ENCODE results near the gene TGFBR2. TPM values are rescaled to one million over a fixed set of nuclear protein-coding genes. Genes with fewer than 3 reads are reported as not detected.

The TGFBR2 gene
- polyA plus RNA-seq, 3 donors = 46.6 to 60.3 (median 57.0) TPM

DNA sequence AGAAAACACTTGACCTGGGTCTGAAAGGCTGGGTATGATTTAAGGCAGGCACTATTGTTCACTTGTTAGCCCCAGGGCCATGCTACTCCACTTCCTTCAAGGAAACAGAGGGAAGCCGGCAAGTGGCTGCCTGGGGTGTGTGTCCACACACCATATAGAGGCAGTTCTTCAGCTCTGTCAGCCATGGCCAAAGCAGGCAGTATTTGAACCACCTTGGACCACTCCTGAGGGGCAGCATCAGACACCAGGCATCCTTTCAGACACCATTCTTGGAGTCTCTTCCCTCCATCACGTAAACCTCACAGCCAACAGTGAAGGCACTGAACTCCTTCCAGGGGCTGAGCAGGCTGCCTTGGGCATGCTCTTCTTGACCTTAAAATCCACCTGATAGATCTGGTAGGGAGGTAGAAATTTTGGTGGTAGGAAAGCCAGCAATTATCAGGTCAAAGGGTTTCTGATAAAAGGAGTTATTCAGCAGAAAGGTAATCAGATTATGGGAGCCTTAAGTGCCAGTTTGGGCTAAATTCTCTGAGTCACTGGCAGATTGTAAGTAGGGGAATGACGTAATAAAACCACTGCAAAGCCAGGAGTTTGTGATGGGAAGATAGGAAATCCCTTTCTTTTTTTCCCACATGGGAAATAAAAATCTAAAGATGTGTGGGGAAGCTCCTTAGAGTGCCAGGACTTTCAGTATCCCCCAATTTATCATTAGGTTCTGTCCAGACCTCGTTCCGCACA lies 20.2 kb downstream of the TGFBR2 start:
- peak overlapping the region; percentile 2 to 62 for H3K27ac ChIP-seq (ENCODE audit: low read depth in 1 of 2, low read length in 2 of 2)
- peaks cover 11 to 38% of the 10 kb centered on the region in 2 donors for H3K36me3 ChIP-seq (replicated peaks in 1 of 2; ENCODE audit: control insufficient read depth in 1 of 2, insufficient read depth in 2 of 2, low read length in 2 of 2)
- H4K20me1 ChIP-seq (ENCODE audit: insufficient read depth, low read length) = peaks cover 79% of the 10 kb centered on the region
- H3K4me1 ChIP-seq (ENCODE audit: control insufficient read depth in 1 of 2, insufficient read depth in 2 of 2, low read length in 2 of 2) = peaks cover 74 to 92% of the 10 kb centered on the region in 2 donors
- H3K27me3 ChIP-seq (ENCODE audit: control insufficient read depth in 2 of 2, insufficient read depth in 2 of 2, low read length in 2 of 2) = no peaks in the 10 kb centered on the region
- no peak overlapping the region for H3K4me2 ChIP-seq (replicated peaks; ENCODE audit: extremely low read depth, low read length, poor library complexity, severe bottlenecking)
- intact Hi-C loops (cut with micrococcal nuclease) = no loop called here
- H3K27me3 Mint-ChIP-seq (ENCODE audit: low read depth in 3 of 3) = peaks cover 0 to 1% (median 0%) of the 10 kb centered on the region in 3 donors
- peak overlapping the region in 1 of 2 donors; percentile 22 for H3K4me3 Mint-ChIP-seq
- H3K79me2 ChIP-seq (ENCODE audit: insufficient read depth, low read length) = peaks cover 96% of the 10 kb centered on the region
- no peak for DNase-seq
- peaks cover 80% of the 10 kb centered on the region for H3K4me1 Mint-ChIP-seq
- TF ChIP-seq, protein P1, sequence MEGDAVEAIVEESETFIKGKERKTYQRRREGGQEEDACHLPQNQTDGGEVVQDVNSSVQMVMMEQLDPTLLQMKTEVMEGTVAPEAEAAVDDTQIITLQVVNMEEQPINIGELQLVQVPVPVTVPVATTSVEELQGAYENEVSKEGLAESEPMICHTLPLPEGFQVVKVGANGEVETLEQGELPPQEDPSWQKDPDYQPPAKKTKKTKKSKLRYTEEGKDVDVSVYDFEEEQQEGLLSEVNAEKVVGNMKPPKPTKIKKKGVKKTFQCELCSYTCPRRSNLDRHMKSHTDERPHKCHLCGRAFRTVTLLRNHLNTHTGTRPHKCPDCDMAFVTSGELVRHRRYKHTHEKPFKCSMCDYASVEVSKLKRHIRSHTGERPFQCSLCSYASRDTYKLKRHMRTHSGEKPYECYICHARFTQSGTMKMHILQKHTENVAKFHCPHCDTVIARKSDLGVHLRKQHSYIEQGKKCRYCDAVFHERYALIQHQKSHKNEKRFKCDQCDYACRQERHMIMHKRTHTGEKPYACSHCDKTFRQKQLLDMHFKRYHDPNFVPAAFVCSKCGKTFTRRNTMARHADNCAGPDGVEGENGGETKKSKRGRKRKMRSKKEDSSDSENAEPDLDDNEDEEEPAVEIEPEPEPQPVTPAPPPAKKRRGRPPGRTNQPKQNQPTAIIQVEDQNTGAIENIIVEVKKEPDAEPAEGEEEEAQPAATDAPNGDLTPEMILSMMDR (IDR thresholded peaks at IDR 0.05) = no peak
- no peak overlapping the region for H3K9ac ChIP-seq (ENCODE audit: insufficient read depth, low read length, poor library complexity, severe bottlenecking)
- peaks cover 45 to 52% of the 10 kb centered on the region in 2 donors for H3K36me3 Mint-ChIP-seq
- no peaks in the 10 kb centered on the region for H3K9me3 ChIP-seq (replicated peaks in 1 of 2; ENCODE audit: control insufficient read depth in 1 of 2, insufficient read depth in 1 of 2, low read length in 2 of 2)
- 50% methylated on average over 1 of the region's 5 CpGs for WGBS (ENCODE audit: insufficient coverage)
- H3K27ac Mint-ChIP-seq = peak overlapping the region; percentile 26 to 90 (median 73)
- H3K9me3 Mint-ChIP-seq = peaks cover 0 to 4% (median 0%) of the 10 kb centered on the region in 7 donors
- H2AFZ ChIP-seq (ENCODE audit: insufficient read depth, low read depth, low read length, poor library complexity, severe bottlenecking) = no peak overlapping the region
- H3K4me3 ChIP-seq (replicated peaks in 1 of 3; ENCODE audit: low read depth in 2 of 3, low read length in 3 of 3) = no peak overlapping the region

DNA sequence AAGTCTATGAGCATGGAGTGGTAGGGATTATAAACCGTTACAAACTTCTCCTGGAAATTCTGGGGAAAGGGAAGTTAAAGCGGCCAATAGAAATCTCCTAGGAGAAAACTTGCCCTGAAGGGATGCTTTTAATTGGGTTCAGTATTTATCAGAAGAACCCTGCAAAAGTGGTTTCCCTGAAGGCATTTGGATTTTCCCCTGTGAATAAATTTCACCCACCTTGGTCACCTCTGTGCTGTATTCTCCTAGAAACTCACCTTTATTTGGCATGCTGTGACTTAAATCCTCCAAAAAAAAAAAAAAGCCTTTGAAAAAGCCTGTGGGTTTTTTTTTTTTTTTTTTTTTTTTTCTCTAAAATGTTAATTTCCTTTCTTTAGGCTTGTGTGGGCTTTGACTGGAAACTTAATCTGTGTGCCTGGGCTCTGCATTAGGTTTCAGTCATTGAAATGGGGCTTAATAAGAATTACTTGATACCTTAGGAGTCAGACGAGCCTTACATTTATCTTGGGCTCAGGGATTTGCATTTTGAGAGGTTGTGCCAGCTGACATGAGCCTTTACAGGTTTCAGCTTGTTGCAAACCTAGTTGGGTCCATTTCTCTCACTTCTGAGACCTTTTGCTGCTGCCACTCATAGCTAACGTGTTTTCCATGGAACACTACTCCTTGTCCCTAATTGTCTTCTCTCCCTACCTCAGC lies 22.0 kb downstream of the TGFBR2 start:
- Histone ChIP-seq H3K36me3 (replicated peaks in 1 of 2; ENCODE audit: control insufficient read depth in 1 of 2, insufficient read depth in 2 of 2, low read length in 2 of 2) (peaks cover 11 to 39% of the 10 kb centered on the region in 2 donors), H3K4me2 (replicated peaks; ENCODE audit: extremely low read depth, low read length, poor library complexity, severe bottlenecking) (no peak overlapping the region), H3K27me3 (ENCODE audit: control insufficient read depth in 2 of 2, insufficient read depth in 2 of 2, low read length in 2 of 2) (no peaks in the 10 kb centered on the region), H3K4me3 (replicated peaks in 1 of 3; ENCODE audit: low read depth in 2 of 3, low read length in 3 of 3) (no peak overlapping the region), H3K9ac (ENCODE audit: insufficient read depth, low read length, poor library complexity, severe bottlenecking) (no peak overlapping the region), H3K9me3 (replicated peaks in 1 of 2; ENCODE audit: control insufficient read depth in 1 of 2, insufficient read depth in 1 of 2, low read length in 2 of 2) (no peaks in the 10 kb centered on the region), H3K4me1 (ENCODE audit: control insufficient read depth in 1 of 2, insufficient read depth in 2 of 2, low read length in 2 of 2) (peaks cover 75 to 92% of the 10 kb centered on the region in 2 donors), H3K79me2 (ENCODE audit: insufficient read depth, low read length) (peaks cover 94% of the 10 kb centered on the region), H3K27ac (ENCODE audit: low read depth in 1 of 2, low read length in 2 of 2) (peak overlapping the region; percentile 37 to 89), H2AFZ (ENCODE audit: insufficient read depth, low read depth, low read length, poor library complexity, severe bottlenecking) (no peak overlapping the region), H4K20me1 (ENCODE audit: insufficient read depth, low read length) (peaks cover 63% of the 10 kb centered on the region)
- Mint-ChIP-seq H3K9me3 (peaks cover 0 to 4% (median 0%) of the 10 kb centered on the region in 7 donors), H3K27me3 (ENCODE audit: low read depth in 3 of 3) (peaks cover 0 to 1% (median 0%) of the 10 kb centered on the region in 3 donors), H3K36me3 (peaks cover 46 to 52% of the 10 kb centered on the region in 2 donors), H3K27ac (peak overlapping the region; percentile 66 to 96 (median 89)), H3K4me1 (peaks cover 80% of the 10 kb centered on the region), H3K4me3 (no peak overlapping the region)
- no peak for DNase-seq
- intact Hi-C loops (cut with micrococcal nuclease) = no loop called here
- TF ChIP-seq, protein P1 (IDR thresholded peaks at IDR 0.05) = no peak
- WGBS (ENCODE audit: insufficient coverage) = 66% methylated on average over 3 of the region's 4 CpGs

Measured in CD14-positive monocyte (primary cell).